ENCODE results near the gene VASN.

Gene VASN

GRCh38 chr16:4416200-4417032, 44.8 kb downstream of the VASN start, which contains the start of gene CORO7:
Gene CORO7 (minus strand): TSS chr16:4416596. CDS start chr16:4416518, 78 bp downstream.
- peak within 1 kb of the TSS; percentile 92 for H2AFZ ChIP-seq (ENCODE audit: low read length, unreplicated experiment)

GRCh38 chr16:4419402-4419959, 47.8 kb downstream of the VASN start:
- no peaks in the 10 kb centered on the region for H3K27me3 ChIP-seq (ENCODE audit: insufficient read depth, low read length)
- H3K27ac ChIP-seq (ENCODE audit: low read depth, low read length): no peak overlapping the region
- no peak overlapping the region for H2AFZ ChIP-seq (ENCODE audit: low read length, unreplicated experiment)
- no peak overlapping the region for H3K4me3 ChIP-seq (ENCODE audit: low read depth, low read length)
- peaks cover 11% of the 10 kb centered on the region for H3K4me1 ChIP-seq (ENCODE audit: control insufficient read depth, insufficient read depth, low read length, unreplicated experiment)
- no peaks in the 10 kb centered on the region for H3K36me3 ChIP-seq (ENCODE audit: insufficient read depth, low read length)
- peaks cover 13% of the 10 kb centered on the region for H3K79me2 ChIP-seq (ENCODE audit: control insufficient read depth, insufficient read depth, low read length, unreplicated experiment)

More at GRCh38 chr16:4416200-4417032, 44.8 kb downstream of the VASN start, which contains the start of gene CORO7:
- Histone ChIP-seq H3K36me3 (ENCODE audit: insufficient read depth, low read length) (no peaks in the 10 kb centered on the region), H3K27ac (ENCODE audit: low read depth, low read length) (no peak within 1 kb of the TSS; the same call in 1 of the 2 replicates), H3K79me2 (ENCODE audit: control insufficient read depth, insufficient read depth, low read length, unreplicated experiment) (peaks cover 26% of the 10 kb centered on the region), H3K4me1 (ENCODE audit: control insufficient read depth, insufficient read depth, low read length, unreplicated experiment) (peaks cover 9% of the 10 kb centered on the region), H3K27me3 (ENCODE audit: insufficient read depth, low read length) (no peaks in the 10 kb centered on the region), H3K4me3 (ENCODE audit: low read depth, low read length) (peak within 1 kb of the TSS; percentile 90)

- H3K79me2 ChIP-seq (ENCODE audit: control insufficient read depth, insufficient read depth, low read length, unreplicated experiment): peaks cover 2% of the 10 kb centered on the region
- no peaks in the 10 kb centered on the region for H3K27me3 ChIP-seq (ENCODE audit: insufficient read depth, low read length)
- H3K36me3 ChIP-seq (ENCODE audit: insufficient read depth, low read length): no peaks in the 10 kb centered on the region
- H3K4me3 ChIP-seq (ENCODE audit: low read depth, low read length): no peak overlapping the region
- no peak overlapping the region for H3K27ac ChIP-seq (ENCODE audit: low read depth, low read length)
- no peak overlapping the region for H2AFZ ChIP-seq (ENCODE audit: low read length, unreplicated experiment)
- peaks cover 5% of the 10 kb centered on the region for H3K4me1 ChIP-seq (ENCODE audit: control insufficient read depth, insufficient read depth, low read length, unreplicated experiment)
Measured at GRCh38 chr16:4420505-4421105, 49.0 kb downstream of the VASN start.

- H2AFZ ChIP-seq (ENCODE audit: low read length, unreplicated experiment): peak within 1 kb of the TSS; percentile 91
- H3K4me1 ChIP-seq (ENCODE audit: control insufficient read depth, insufficient read depth, low read length, unreplicated experiment): peaks cover 12% of the 10 kb centered on the region
- peak within 1 kb of the TSS; percentile 96 for H3K4me3 ChIP-seq (ENCODE audit: low read depth, low read length)
- peak within 1 kb of the TSS; percentile 93 for H3K27ac ChIP-seq (ENCODE audit: low read depth, low read length)
- H3K79me2 ChIP-seq (ENCODE audit: control insufficient read depth, insufficient read depth, low read length, unreplicated experiment): peaks cover 45% of the 10 kb centered on the region
- H3K27me3 ChIP-seq (ENCODE audit: insufficient read depth, low read length): no peaks in the 10 kb centered on the region
- no peaks in the 10 kb centered on the region for H3K36me3 ChIP-seq (ENCODE audit: insufficient read depth, low read length)
Measured at GRCh38 chr16:4425378-4426020, 53.9 kb downstream of the VASN start, which contains the start of gene DNAJA3. Gene DNAJA3 (plus strand): TSS chr16:4425868. CDS start chr16:4425882, 14 bp downstream.

- Histone ChIP-seq H3K27ac (ENCODE audit: low read depth, low read length) (peak overlapping the region; percentile 93), H3K4me1 (ENCODE audit: control insufficient read depth, insufficient read depth, low read length, unreplicated experiment) (peaks cover 12% of the 10 kb centered on the region), H3K36me3 (ENCODE audit: insufficient read depth, low read length) (no peaks in the 10 kb centered on the region), H2AFZ (ENCODE audit: low read length, unreplicated experiment) (peak overlapping the region; percentile 71), H3K27me3 (ENCODE audit: insufficient read depth, low read length) (no peaks in the 10 kb centered on the region), H3K79me2 (ENCODE audit: control insufficient read depth, insufficient read depth, low read length, unreplicated experiment) (peaks cover 51% of the 10 kb centered on the region), H3K4me3 (ENCODE audit: low read depth, low read length) (peak overlapping the region; percentile 96)
Measured at GRCh38 chr16:4426021-4426684, 54.5 kb downstream of the VASN start.

GRCh38 chr16:4426722-4427372, 55.2 kb downstream of the VASN start:
- peaks cover 12% of the 10 kb centered on the region for H3K4me1 ChIP-seq (ENCODE audit: control insufficient read depth, insufficient read depth, low read length, unreplicated experiment)
- H3K27me3 ChIP-seq (ENCODE audit: insufficient read depth, low read length): no peaks in the 10 kb centered on the region
- peak overlapping the region; percentile 96 for H3K4me3 ChIP-seq (ENCODE audit: low read depth, low read length)
- H3K36me3 ChIP-seq (ENCODE audit: insufficient read depth, low read length): no peaks in the 10 kb centered on the region; the same call in 1 of the 2 replicates
- H2AFZ ChIP-seq (ENCODE audit: low read length, unreplicated experiment): peak overlapping the region; percentile 71
- peaks cover 54% of the 10 kb centered on the region for H3K79me2 ChIP-seq (ENCODE audit: control insufficient read depth, insufficient read depth, low read length, unreplicated experiment)
- H3K27ac ChIP-seq (ENCODE audit: low read depth, low read length): peak overlapping the region; percentile 93

GRCh38 chr16:4428500-4428899, 56.9 kb downstream of the VASN start:
- no peaks in the 10 kb centered on the region for H3K27me3 ChIP-seq (ENCODE audit: insufficient read depth, low read length)
- H3K79me2 ChIP-seq (ENCODE audit: control insufficient read depth, insufficient read depth, low read length, unreplicated experiment): peaks cover 57% of the 10 kb centered on the region
- H3K36me3 ChIP-seq (ENCODE audit: insufficient read depth, low read length): no peaks in the 10 kb centered on the region; the same call in 1 of the 2 replicates
- no peak overlapping the region for H3K4me3 ChIP-seq (ENCODE audit: low read depth, low read length)
- peaks cover 12% of the 10 kb centered on the region for H3K4me1 ChIP-seq (ENCODE audit: control insufficient read depth, insufficient read depth, low read length, unreplicated experiment)
- H3K27ac ChIP-seq (ENCODE audit: low read depth, low read length): no peak overlapping the region
- H2AFZ ChIP-seq (ENCODE audit: low read length, unreplicated experiment): no peak overlapping the region

- H3K27me3 ChIP-seq (ENCODE audit: insufficient read depth, low read length): no peaks in the 10 kb centered on the region
- H3K27ac ChIP-seq (ENCODE audit: low read depth, low read length): no peak overlapping the region
- no peak overlapping the region for H3K4me3 ChIP-seq (ENCODE audit: low read depth, low read length)
- H2AFZ ChIP-seq (ENCODE audit: low read length, unreplicated experiment): no peak overlapping the region
- peaks cover 53% of the 10 kb centered on the region for H3K79me2 ChIP-seq (ENCODE audit: control insufficient read depth, insufficient read depth, low read length, unreplicated experiment)
- H3K4me1 ChIP-seq (ENCODE audit: control insufficient read depth, insufficient read depth, low read length, unreplicated experiment): peaks cover 7% of the 10 kb centered on the region
- H3K36me3 ChIP-seq (ENCODE audit: insufficient read depth, low read length): peaks cover 9% of the 10 kb centered on the region; the same call in 1 of the 2 replicates
Measured at GRCh38 chr16:4431023-4431422, 59.4 kb downstream of the VASN start.

Data from ACC112 (cell line).